H1 (cell line): ENCODE measurements around the gene PAEP. TPM values are rescaled to one million over a fixed set of nuclear protein-coding genes. Genes with fewer than 3 reads are reported as not detected.

Experiments
- CTCF ChIA-PET: fragments of 300-600 bp; sonication (Branson Sonifier 250); formaldehyde crosslinking; loops from one replicate; lab custom pipeline; 2021; ENCODE audit not compliant: partially characterized antibody; lab: Charles Lee
- POLR2A ChIA-PET: fragments of 300-600 bp; sonication (Branson Sonifier 250); formaldehyde crosslinking; loops from one replicate; lab custom pipeline; 2021; ENCODE audit warnings: inconsistent platforms; ENCODE audit not compliant: partially characterized antibody; lab: Charles Lee
- DNase-seq, 2 experiments: peaks; one replicate each; pipeline versions ENCODE4 v3.0.0 to v3.0.0-alpha.2; 2010 to 2022; ENCODE audit warnings: low spot score in 2 of 2, low read depth in 1 of 2, mixed read lengths in 1 of 2
- FAIRE-seq: peaks from 2 replicates; lab custom pipeline; 2011; peaks lifted over from hg19 to GRCh38; lab: Jason Lieb, UNC
- H2AFZ ChIP-seq: 2 replicates; pipeline ENCODE4 v1.8.1; 2012; ENCODE audit warnings: low read length, inconsistent platforms
- H2AK5ac ChIP-seq: 2 replicates; pipeline ENCODE4 v1.6.1; 2013; ENCODE audit warnings: low read depth, low read length
- H2BK120ac ChIP-seq: replicated peaks from 2 replicates; pipeline ENCODE3; 2013; ENCODE audit warnings: low read depth, low read length, inconsistent platforms
- H2BK12ac ChIP-seq: 2 replicates; pipeline ENCODE4 v1.6.1; 2013; ENCODE audit warnings: low read depth, low read length
- H2BK15ac ChIP-seq: 2 replicates; pipeline ENCODE4 v1.6.1; 2013; ENCODE audit warnings: low read length
- H2BK20ac ChIP-seq: 2 replicates; pipeline ENCODE4 v1.6.1; 2013; ENCODE audit warnings: low read length
- H2BK5ac ChIP-seq: 2 replicates; pipeline ENCODE4 v1.6.1; 2013; ENCODE audit warnings: low read depth, low read length
- H3K14ac ChIP-seq: 2 replicates; pipeline ENCODE4 v1.6.1; 2013; ENCODE audit warnings: inconsistent platforms; ENCODE audit not compliant: insufficient read length
- H3K18ac ChIP-seq: 2 replicates; pipeline ENCODE4 v1.6.1; 2013; ENCODE audit warnings: low read length; ENCODE audit errors: extremely low read depth
- H3K23ac ChIP-seq: 2 replicates; pipeline ENCODE4 v1.6.1; 2013; ENCODE audit warnings: inconsistent platforms; ENCODE audit not compliant: insufficient read length
- H3K23me2 ChIP-seq: 2 replicates; pipeline ENCODE4 v1.6.1; 2013; ENCODE audit warnings: low read depth, low read length
- H3K27ac ChIP-seq: 2 replicates; pipeline ENCODE4 v1.6.1; 2011; ENCODE audit warnings: low read depth, low read length, inconsistent platforms
- H3K27me3 ChIP-seq, 4 experiments: replicated peaks in 1 of 4; 1 replicate in 1 of 4; 2 replicates in 3 of 4; pipeline versions ENCODE4 v1.6.1 to v1.8.1; 2011 to 2013; ENCODE audit warnings: low read length in 3 of 4, mild to moderate bottlenecking in 3 of 4, inconsistent platforms in 2 of 4, mixed read lengths in 2 of 4, moderate library complexity in 1 of 4; ENCODE audit not compliant: control insufficient read depth in 3 of 4, insufficient read depth in 3 of 4; ENCODE audit errors: extremely low read depth in 1 of 4
- H3K36me3 ChIP-seq, 4 experiments: 2 replicates each; pipeline versions ENCODE4 v1.6.1 to v1.8.1; 2011 to 2013; ENCODE audit warnings: mild to moderate bottlenecking in 4 of 4, low read length in 3 of 4, moderate library complexity in 2 of 4, control low read depth in 1 of 4, inconsistent platforms in 1 of 4; ENCODE audit not compliant: insufficient read depth in 4 of 4, control insufficient read depth in 2 of 4
- H3K4ac ChIP-seq: replicated peaks from 2 replicates; pipeline ENCODE3; 2013; ENCODE audit warnings: low read length, low read depth, mixed read lengths, inconsistent platforms; ENCODE audit not compliant: insufficient read length
- H3K4me1 ChIP-seq, 4 experiments: replicated peaks in 1 of 4; 1 replicate in 1 of 4; 2 replicates in 3 of 4; pipeline versions ENCODE4 v1.6.1 to v1.8.1; 2011 to 2013; ENCODE audit warnings: low read length in 3 of 4, inconsistent platforms in 2 of 4, mixed read lengths in 1 of 4; ENCODE audit not compliant: insufficient read depth in 4 of 4, control insufficient read depth in 3 of 4
- H3K4me2 ChIP-seq, 2 experiments: 2 replicates each; pipeline versions ENCODE4 v1.6.1 to v1.8.1; 2011 to 2013; ENCODE audit warnings: low read depth in 2 of 2, low read length in 2 of 2, control low read depth in 1 of 2, inconsistent platforms in 1 of 2, mild to moderate bottlenecking in 1 of 2; ENCODE audit not compliant: insufficient read depth in 1 of 2
- H3K4me3 ChIP-seq, 4 experiments: fragments of 200-600, 300-600 bp in 1 of 4; sonication (generic), shearing (Covaris generic), sonication (Bioruptor Twin) in 1 of 4; 2 replicates each; pipeline versions ENCODE4 v1.5.1 to v1.8.1; 2011 to 2016; ENCODE audit warnings: low read length in 4 of 4, low read depth in 3 of 4, control low read depth in 2 of 4, inconsistent platforms in 2 of 4, mild to moderate bottlenecking in 2 of 4, mixed read lengths in 1 of 4, moderate library complexity in 1 of 4; ENCODE audit not compliant: insufficient read depth in 2 of 4; ENCODE audit errors: extremely low read depth in 1 of 4
- H3K56ac ChIP-seq: replicated peaks from 2 replicates; pipeline ENCODE3; 2013; ENCODE audit warnings: low read depth, mild to moderate bottlenecking, mixed read lengths, low read length, inconsistent platforms; ENCODE audit not compliant: insufficient read length
- H3K79me1 ChIP-seq: 2 replicates; pipeline ENCODE4 v1.6.1; 2013; ENCODE audit warnings: low read depth, low read length, control low read depth
- H3K79me2 ChIP-seq, 2 experiments: 2 replicates each; pipeline versions ENCODE4 v1.6.1 to v1.8.1; 2012 to 2013; ENCODE audit warnings: low read length in 2 of 2, mild to moderate bottlenecking in 2 of 2, inconsistent platforms in 1 of 2; ENCODE audit not compliant: insufficient read depth in 2 of 2, control insufficient read depth in 1 of 2
- H3K9ac ChIP-seq, 4 experiments: replicated peaks in 1 of 4; 1 replicate in 1 of 4; 2 replicates in 3 of 4; pipeline versions ENCODE4 v1.6.1 to v1.8.1; 2011 to 2013; ENCODE audit warnings: low read depth in 3 of 4, low read length in 3 of 4, control low read depth in 2 of 4, mild to moderate bottlenecking in 2 of 4, moderate library complexity in 2 of 4, inconsistent platforms in 1 of 4; ENCODE audit errors: extremely low read depth in 1 of 4
- H3K9me3 ChIP-seq, 2 experiments: 2 replicates each; pipeline versions ENCODE4 v1.6.1 to v1.8.1; 2012 to 2013; ENCODE audit warnings: mild to moderate bottlenecking in 2 of 2, moderate library complexity in 2 of 2, control low read depth in 1 of 2, inconsistent platforms in 1 of 2, low read depth in 1 of 2, low read length in 1 of 2, mixed read lengths in 1 of 2; ENCODE audit not compliant: insufficient read depth in 2 of 2
- H4K20me1 ChIP-seq, 2 experiments: replicated peaks in 1 of 2; 2 replicates each; pipeline versions ENCODE3 to v1.8.1; 2011 to 2013; ENCODE audit warnings: inconsistent platforms in 2 of 2, low read length in 2 of 2, mild to moderate bottlenecking in 1 of 2; ENCODE audit not compliant: insufficient read depth in 2 of 2, control insufficient read depth in 1 of 2
- H4K5ac ChIP-seq: 2 replicates; pipeline ENCODE4 v1.6.1; 2013; ENCODE audit warnings: low read length, low read depth, mixed read lengths, inconsistent platforms; ENCODE audit not compliant: insufficient read length
- H4K8ac ChIP-seq: 2 replicates; pipeline ENCODE4 v1.8.0; 2013; ENCODE audit warnings: mild to moderate bottlenecking, moderate library complexity, low read length, inconsistent platforms; ENCODE audit not compliant: insufficient read depth; ENCODE audit errors: extremely low read depth
- H4K91ac ChIP-seq: replicated peaks from 2 replicates; pipeline ENCODE3; 2013; ENCODE audit warnings: low read length, mixed read lengths, inconsistent platforms; ENCODE audit not compliant: insufficient read length
- GTF2F1 ChIP-seq: IDR thresholded peaks from 2 replicates; pipeline ENCODE4 v1.6.1; 2012; ENCODE audit warnings: low read depth, low read length, improper control_type of control experiment, borderline replicate concordance
- HDAC6 ChIP-seq: IDR thresholded peaks from one replicate; pipeline ENCODE4 v1.7.1; 2012; ENCODE audit warnings: low read depth, mild to moderate bottlenecking, inconsistent platforms, low read length, moderate library complexity
- WGBS, 2 experiments: shearing (Covaris generic) in 1 of 2; methylation state at CpG; one replicate each; pipeline versions ENCODE4 v1.1.6 to v1.1.7; 2013 to 2015; ENCODE audit warnings: low lambda C conversion rate in 2 of 2, mixed read lengths in 2 of 2, inconsistent platforms in 1 of 2, low coverage in 1 of 2, missing lambda C conversion rate in 1 of 2; ENCODE audit not compliant: insufficient replicate concordance in 2 of 2, insufficient coverage in 1 of 2, insufficient read length in 1 of 2; ENCODE audit errors: extremely low coverage in 1 of 2, missing lambda C conversion rate in 1 of 2; 5-methylcytosine and 5-hydroxymethylcytosine counted together
- polyA plus RNA-seq, 7 experiments: library from polyadenylated mRNA; depleted of rRNA in 3 of 7; stranded (reverse) in 5 of 7; unstranded in 2 of 7; fragments of >200 nt in 5 of 7; fragments of 200-250 nt in 2 of 7; gene quantifications; 1 replicate in 5 of 7; 2 replicates in 1 of 7; 4 replicates in 1 of 7; pipeline versions ENCODE4 v1.2.1 to v1.2.3, GENCODE V29; 2011 to 2013; ENCODE audit warnings: missing spikeins in 2 of 7, mixed read lengths in 2 of 7
- total RNA-seq: library from RNA; stranded (reverse); fragmentation: NEBNext Ultra II Directional; extraction: Animal tissue kit (Norgen Biotek cat#: 25700); gene quantifications from 2 replicates; pipeline ENCODE4 v1.2.1, GENCODE V29; 2021

Gene PAEP
- total and polyA plus RNA-seq, 2 of the 8 experiments (the other 6 are each of a cell fraction or from before 2014, with no cell fraction given) = not detected

DNA sequence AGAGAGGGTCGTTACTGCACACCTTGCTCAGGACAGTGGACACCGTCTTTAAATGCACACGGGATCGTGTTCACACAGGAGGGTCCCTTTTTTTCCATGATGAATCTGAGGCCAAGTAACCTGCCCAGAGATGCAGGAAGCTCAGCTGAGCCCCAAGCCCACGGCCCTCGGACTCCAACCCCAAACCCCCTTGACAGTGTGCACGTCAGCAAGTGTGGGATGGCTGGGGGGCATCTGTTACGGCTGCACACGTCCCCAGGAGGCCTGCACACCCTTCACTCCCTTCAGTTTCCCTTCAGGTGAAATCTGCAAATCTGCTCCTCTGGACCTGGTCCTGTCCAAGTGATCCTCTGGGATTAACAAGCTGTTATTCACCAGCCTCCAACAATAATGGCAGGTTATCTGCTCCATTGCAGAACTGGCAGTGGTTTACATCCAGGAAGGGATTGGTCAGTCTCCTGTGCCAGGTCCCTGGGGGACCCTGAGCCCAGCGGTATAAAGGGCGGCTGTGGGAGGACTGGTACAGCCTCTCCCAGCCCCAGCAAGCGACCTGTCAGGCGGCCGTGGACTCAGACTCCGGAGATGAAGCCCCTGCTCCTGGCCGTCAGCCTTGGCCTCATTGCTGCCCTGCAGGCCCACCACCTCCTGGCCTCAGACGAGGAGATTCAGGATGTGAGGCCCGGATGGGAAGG, 40.5 kb upstream of the PAEP start, which contains the start of gene LCN1:
Gene LCN1 (plus strand): TSS at position 525 of the 692 bp plus-strand sequence. CDS start 58 bp downstream, at position 583.
- no peak within 1 kb of the TSS for H2BK20ac ChIP-seq
- H3K56ac ChIP-seq = no peak within 1 kb of the TSS
- H2BK12ac ChIP-seq = no peak within 1 kb of the TSS
- ChIA-PET CTCF (no interaction called here), POLR2A (no interaction called here)
- no peaks in the 10 kb centered on the region for H3K79me2 ChIP-seq
- no peak within 1 kb of the TSS for H2BK5ac ChIP-seq
- no peak within 1 kb of the TSS for H2AK5ac ChIP-seq
- H3K79me1 ChIP-seq = no peaks in the 10 kb centered on the region
- no peak within 1 kb of the TSS for H4K5ac ChIP-seq
- H4K20me1 ChIP-seq = no peaks in the 10 kb centered on the region
- H2AFZ ChIP-seq = no peak within 1 kb of the TSS
- no peaks in the 10 kb centered on the region for H3K27me3 ChIP-seq
- no peak within 1 kb of the TSS for H4K91ac ChIP-seq
- H3K36me3 ChIP-seq = no peaks in the 10 kb centered on the region
- H3K9me3 ChIP-seq = no peaks in the 10 kb centered on the region
- H2BK120ac ChIP-seq = no peak within 1 kb of the TSS
- no peaks in the 10 kb centered on the region; the same call in 1 of the 2 replicates for H3K23me2 ChIP-seq
- no peak within 1 kb of the TSS for H2BK15ac ChIP-seq
- peak in 1 of 2 experiments; percentile 36 for DNase-seq
- H3K27ac ChIP-seq = no peak within 1 kb of the TSS
- no peak within 1 kb of the TSS for H3K14ac ChIP-seq
- H3K18ac ChIP-seq = no peak within 1 kb of the TSS
- H3K23ac ChIP-seq = no peak within 1 kb of the TSS
- H3K4me3 ChIP-seq = no peak within 1 kb of the TSS
- H3K4me1 ChIP-seq = peaks cover 0 to 3% (median 1%) of the 10 kb centered on the region in 4 experiments; a peak in 2 of 7 replicates
- TF ChIP-seq GTF2F1 (no peak), HDAC6 (no peak)
- no peak within 1 kb of the TSS for H3K4me2 ChIP-seq
- H3K9ac ChIP-seq = no peak within 1 kb of the TSS
- 91% methylated on average over 17 of the region's 18 CpGs; no CpG with 5 or more reads in 1 of the 2 experiments for WGBS, 2 experiments
- FAIRE-seq = no peak
- no peak within 1 kb of the TSS for H4K8ac ChIP-seq
- H3K4ac ChIP-seq = no peak within 1 kb of the TSS
